Measurements from ENCODE around the gene AMOTL1.
A peak's percentile ranks its signal among the peaks of the same experiment; 100 is the strongest.

AMOTL1 gene, protein sequence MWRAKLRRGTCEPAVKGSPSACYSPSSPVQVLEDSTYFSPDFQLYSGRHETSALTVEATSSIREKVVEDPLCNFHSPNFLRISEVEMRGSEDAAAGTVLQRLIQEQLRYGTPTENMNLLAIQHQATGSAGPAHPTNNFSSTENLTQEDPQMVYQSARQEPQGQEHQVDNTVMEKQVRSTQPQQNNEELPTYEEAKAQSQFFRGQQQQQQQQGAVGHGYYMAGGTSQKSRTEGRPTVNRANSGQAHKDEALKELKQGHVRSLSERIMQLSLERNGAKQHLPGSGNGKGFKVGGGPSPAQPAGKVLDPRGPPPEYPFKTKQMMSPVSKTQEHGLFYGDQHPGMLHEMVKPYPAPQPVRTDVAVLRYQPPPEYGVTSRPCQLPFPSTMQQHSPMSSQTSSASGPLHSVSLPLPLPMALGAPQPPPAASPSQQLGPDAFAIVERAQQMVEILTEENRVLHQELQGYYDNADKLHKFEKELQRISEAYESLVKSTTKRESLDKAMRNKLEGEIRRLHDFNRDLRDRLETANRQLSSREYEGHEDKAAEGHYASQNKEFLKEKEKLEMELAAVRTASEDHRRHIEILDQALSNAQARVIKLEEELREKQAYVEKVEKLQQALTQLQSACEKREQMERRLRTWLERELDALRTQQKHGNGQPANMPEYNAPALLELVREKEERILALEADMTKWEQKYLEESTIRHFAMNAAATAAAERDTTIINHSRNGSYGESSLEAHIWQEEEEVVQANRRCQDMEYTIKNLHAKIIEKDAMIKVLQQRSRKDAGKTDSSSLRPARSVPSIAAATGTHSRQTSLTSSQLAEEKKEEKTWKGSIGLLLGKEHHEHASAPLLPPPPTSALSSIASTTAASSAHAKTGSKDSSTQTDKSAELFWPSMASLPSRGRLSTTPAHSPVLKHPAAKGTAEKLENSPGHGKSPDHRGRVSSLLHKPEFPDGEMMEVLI

GRCh38 chr11:94767701-94768601, at the start of gene AMOTL1:
Gene AMOTL1, plus strand, starts transcription at chr11:94768356. Its CDS starts 156 bp downstream, at chr11:94768512.
- peak; percentile 93 for DNase-seq

DNA sequence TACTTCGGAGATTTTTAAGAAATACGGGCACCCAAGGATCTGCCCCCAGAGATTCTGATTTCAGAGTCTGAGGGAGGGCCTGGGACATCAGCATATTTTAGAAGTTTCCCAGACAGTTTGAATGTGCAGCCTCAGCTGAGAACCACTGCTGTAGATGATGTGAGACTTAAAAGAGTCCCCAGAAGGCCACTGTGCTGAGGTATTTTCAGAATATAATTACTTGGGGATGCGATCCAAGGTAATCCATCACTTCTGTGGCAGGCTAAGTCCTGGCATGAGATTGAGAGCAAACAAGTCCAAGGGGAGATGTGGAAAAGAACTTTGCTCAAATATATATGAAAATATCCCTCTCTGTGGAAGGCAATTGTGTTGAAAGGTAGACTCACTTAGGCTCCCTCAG, 48.3 kb upstream of the AMOTL1 start:
- DNase-seq, result no peak

GRCh38 chr11:94721565-94722292, 46.4 kb upstream of the AMOTL1 start:
- DNase-seq, result no peak

GRCh38 chr11:94722735-94723134, 45.4 kb upstream of the AMOTL1 start:
- no peak for DNase-seq

- DNase-seq, result no peak
Observed at GRCh38 chr11:94725097-94725496, 43.1 kb upstream of the AMOTL1 start.

GRCh38 chr11:94727819-94728218, 40.3 kb upstream of the AMOTL1 start:
- DNase-seq, result no peak

DNA sequence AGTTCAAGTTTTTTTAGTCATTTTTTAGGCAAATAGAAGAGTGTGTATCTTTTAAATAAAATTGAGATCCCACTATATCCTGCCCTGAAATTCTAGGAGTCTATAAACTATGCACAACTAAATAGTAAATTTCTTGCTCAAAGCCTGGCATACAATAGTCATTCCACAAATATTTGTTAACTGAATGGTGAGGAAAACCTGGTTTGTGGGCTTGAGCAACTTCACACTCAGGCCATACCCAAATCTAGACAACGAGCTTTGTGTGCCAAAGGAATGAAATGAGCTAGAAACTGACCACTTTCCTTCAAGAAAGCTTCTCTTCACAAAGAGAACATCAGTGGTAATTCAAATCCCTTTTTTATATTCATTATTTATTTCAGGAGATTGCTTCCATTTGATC, 39.6 kb upstream of the AMOTL1 start:
- DNase-seq, result no peak

DNA sequence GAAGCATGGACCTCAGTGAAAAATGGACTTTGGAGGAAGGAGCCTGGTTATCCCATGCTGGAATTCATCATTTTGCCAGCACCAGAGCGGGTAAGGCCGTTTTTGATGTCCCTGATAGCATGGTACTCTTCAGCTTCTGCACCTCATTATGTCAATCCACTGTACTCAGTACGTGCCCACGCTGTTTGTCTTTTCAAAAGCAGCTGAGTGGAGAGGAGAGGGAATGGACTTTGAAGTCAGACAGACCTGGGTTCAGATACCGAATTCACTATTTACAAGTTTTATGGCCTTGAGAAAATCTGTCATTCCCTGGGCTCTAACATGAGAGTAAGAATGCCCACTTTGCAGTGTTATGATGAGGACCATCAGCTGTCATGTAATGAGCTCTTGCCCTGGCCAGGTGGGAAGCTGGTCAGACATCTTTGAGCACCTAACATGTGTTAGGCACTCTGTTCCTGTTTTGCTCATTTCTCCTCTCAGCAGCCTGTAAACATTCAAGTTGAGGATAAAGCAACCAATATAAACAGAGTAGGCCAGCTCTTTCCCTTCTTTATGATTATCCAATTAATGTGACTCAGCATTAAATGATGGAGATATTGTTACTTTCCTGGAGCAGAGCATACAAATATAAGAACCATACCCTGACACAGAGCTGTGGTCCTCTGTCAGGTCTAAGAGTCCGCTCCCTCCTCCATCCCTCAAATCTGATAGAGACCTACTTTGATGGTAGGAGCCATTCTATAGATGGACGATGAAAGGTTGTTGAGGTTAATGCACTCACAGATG, 39.0 kb upstream of the AMOTL1 start:
- no peak for DNase-seq

DNA sequence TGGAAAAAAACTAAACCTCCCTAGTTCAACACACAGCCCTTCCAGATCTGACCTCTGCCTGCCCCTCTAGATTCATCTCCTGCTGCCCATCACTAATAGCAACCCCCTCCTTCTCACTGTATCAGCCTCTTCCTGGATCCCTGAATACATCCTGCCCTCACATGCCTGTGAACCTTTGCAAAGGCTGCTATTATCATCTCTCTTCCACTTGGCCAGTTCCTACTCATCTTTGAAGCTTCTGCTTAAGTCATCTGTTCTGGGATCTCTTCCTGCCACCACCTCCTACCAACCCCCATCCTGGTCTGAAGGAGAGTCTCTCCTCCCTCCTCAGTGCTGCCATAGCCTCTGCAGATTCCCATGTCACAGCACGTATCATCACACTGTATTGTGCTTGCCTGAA, 38.0 kb upstream of the AMOTL1 start:
- no peak for DNase-seq

- DNase-seq, result no peak
Observed at GRCh38 chr11:94731880-94732601, 36.1 kb upstream of the AMOTL1 start.

- no peak for DNase-seq
Observed at GRCh38 chr11:94732617-94733281, 35.4 kb upstream of the AMOTL1 start.

DNA sequence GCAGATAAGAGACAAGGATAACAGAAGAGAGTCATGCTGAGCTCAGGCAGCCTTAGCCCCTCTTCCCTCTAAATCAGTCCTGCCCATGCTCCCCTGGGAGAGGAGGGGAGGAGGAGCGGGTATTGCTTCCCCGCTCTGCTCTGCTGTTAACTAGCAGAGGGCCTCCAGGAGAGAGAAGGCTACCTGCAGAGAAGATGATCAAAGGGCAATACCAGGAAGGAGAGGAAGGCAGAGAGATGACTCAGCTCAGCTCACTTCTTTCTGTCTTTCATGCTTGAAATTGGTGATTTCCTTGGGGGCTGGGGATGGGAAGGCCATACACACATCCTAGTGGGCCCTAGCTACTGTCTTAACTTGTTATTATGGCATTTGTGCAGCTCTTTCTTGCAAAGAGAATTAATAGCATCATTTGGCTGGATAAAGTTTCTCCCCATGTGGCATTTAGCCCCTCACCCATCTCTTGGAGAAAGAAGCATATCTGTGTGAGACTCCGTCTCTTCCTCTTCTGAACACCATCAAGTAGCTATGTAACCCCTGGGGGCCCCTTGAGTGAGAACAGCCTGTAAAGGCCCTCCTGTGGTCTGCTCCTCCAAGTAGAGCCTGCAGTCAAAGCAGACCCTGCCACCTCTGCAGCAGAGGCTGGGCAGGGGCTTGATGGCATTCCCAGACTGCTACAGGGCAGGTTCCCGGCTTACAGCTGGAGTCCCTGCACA, 33.4 kb upstream of the AMOTL1 start:
- DNase-seq, result peak; percentile 17

- DNase-seq, result no peak
Observed at GRCh38 chr11:94735907-94736306, 32.2 kb upstream of the AMOTL1 start.

GRCh38 chr11:94737171-94737611, 31.0 kb upstream of the AMOTL1 start:
- DNase-seq, result no peak

- no peak for DNase-seq
Observed at GRCh38 chr11:94738746-94739145, 29.4 kb upstream of the AMOTL1 start.

GRCh38 chr11:94739331-94739730, 28.8 kb upstream of the AMOTL1 start:
- no peak for DNase-seq

- no peak for DNase-seq
Observed at GRCh38 chr11:94740083-94741021, 27.8 kb upstream of the AMOTL1 start.

Measured in NCI-H524 treated with DMSO at 0.1 percent for 48 hours (cell line).